GM06990 (cell line): Measurements from ENCODE around the gene CABP1.

Experiments used
- DNase-seq: peaks from one replicate; pipeline ENCODE4 v3.0.0-alpha.2; 2011; ENCODE audit not compliant: insufficient read length; ENCODE audit errors: extremely low read depth
- H3K27me3 ChIP-seq: replicated peaks from 2 replicates; pipeline ENCODE4 v1.6.0; 2011; ENCODE audit warnings: low read length; ENCODE audit not compliant: control insufficient read depth, insufficient read depth
- H3K36me3 ChIP-seq: 2 replicates; pipeline ENCODE4 v1.5.1; 2011; ENCODE audit warnings: low read length; ENCODE audit not compliant: control insufficient read depth, insufficient read depth
- H3K4me3 ChIP-seq: replicated peaks from 2 replicates; pipeline ENCODE4 v1.5.1; 2011; ENCODE audit warnings: low read depth, mild to moderate bottlenecking, control low read depth, low read length
- TF ChIP-seq, protein P1 (sequence below): IDR thresholded peaks from 2 replicates; pipeline ENCODE4 v1.5.1; 2011; ENCODE audit warnings: low read length, control low read depth, mild to moderate bottlenecking, inconsistent platforms; ENCODE audit not compliant: insufficient read depth, poor library complexity, severe bottlenecking

Gene CABP1

DNA sequence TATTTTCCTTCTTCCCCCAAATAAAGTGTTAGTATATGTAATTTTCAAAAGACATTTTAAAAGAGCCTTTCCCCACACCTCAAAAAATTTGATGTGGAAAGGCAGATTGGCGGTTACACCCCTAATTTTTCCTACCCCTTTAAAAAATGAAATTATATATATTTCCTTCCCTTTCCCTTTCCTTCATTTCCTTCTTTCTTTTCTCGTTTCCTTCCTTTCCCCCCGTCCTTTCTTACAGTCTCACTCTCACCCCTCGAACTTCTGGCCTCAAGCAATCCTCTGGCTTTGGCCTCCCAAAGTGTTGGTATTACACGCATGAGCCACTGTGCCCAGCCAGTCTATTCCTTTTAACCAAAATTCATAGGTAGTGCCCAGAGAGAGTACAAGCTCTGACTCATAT, 65.6 kb downstream of the CABP1 start:
- TF ChIP-seq, protein P1, sequence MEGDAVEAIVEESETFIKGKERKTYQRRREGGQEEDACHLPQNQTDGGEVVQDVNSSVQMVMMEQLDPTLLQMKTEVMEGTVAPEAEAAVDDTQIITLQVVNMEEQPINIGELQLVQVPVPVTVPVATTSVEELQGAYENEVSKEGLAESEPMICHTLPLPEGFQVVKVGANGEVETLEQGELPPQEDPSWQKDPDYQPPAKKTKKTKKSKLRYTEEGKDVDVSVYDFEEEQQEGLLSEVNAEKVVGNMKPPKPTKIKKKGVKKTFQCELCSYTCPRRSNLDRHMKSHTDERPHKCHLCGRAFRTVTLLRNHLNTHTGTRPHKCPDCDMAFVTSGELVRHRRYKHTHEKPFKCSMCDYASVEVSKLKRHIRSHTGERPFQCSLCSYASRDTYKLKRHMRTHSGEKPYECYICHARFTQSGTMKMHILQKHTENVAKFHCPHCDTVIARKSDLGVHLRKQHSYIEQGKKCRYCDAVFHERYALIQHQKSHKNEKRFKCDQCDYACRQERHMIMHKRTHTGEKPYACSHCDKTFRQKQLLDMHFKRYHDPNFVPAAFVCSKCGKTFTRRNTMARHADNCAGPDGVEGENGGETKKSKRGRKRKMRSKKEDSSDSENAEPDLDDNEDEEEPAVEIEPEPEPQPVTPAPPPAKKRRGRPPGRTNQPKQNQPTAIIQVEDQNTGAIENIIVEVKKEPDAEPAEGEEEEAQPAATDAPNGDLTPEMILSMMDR = no peak
- no peaks in the 10 kb centered on the region for H3K27me3 ChIP-seq

DNA sequence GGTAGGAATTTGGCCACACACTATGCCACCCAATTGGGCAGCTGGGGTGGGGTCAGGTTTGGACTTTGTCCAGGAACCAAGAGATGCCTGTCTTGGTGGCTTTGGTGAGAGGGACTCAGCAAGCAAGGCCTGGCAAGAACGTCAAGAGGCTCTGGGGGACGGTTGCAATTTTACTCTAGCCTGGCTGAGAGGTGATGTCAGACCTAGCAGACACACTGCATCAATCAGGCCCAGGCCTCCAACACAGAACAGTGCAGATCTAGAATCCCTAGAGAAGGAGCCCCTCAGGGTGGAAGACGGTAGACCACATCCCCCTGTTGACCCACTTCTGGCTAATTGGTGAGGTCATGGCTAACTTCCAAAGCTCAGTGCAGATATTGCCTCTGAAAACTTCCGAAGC, 68.2 kb downstream of the CABP1 start:
- no peak for DNase-seq
- Histone ChIP-seq H3K36me3 (peaks cover 2% of the 10 kb centered on the region), H3K4me3 (no peak overlapping the region), H3K27me3 (no peaks in the 10 kb centered on the region)
- TF ChIP-seq, protein P1 = no peak

More for the DNA sequence above, 65.6 kb downstream of the CABP1 start:
- Histone ChIP-seq H3K4me3 (no peak overlapping the region), H3K36me3 (peaks cover 2% of the 10 kb centered on the region)
- no peak for DNase-seq

DNA sequence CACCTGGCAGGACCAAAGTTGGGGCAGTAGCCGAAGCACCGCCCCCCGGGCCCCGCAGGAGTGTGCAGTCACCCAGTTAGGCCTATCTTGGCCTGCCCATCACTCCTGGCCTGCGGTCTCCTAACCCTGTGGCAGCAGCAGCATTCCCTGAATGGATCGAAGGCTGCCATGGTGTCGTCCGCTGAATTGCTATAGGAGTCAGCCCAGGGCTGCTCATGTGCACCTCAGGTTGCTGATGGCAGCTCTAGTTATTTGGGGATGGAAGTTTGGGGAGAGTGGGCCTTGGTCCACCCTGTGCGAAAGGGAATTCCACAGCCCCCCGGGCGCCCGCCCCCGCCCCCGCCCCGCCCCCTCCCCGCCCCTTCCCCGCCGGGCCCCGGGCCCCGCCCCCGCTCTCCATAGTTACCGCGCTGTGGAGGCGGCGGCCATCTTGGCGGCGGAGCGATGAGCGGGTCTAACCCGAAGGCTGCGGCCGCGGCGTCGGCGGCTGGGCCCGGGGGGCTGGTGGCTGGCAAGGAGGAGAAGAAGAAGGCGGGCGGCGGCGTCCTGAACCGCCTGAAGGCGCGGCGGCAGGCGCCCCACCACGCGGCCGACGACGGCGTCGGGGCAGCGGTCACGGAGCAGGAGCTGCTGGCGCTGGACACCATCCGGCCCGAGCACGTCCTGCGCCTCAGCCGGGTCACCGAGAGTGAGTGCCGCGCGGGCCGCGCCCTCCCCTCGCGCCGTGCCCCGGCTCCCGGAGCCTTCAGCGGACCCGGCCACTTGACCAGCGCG, 69.8 kb downstream of the CABP1 start, which contains the start of gene UNC119B:
Gene UNC119B, plus strand, starts transcription at position 428 of the 774 bp plus-strand sequence. Its CDS starts 17 bp downstream, at position 445.
- peak; percentile 68 for DNase-seq
- Histone ChIP-seq H3K36me3 (peaks cover 6% of the 10 kb centered on the region), H3K4me3 (peak within 1 kb of the TSS; percentile 90), H3K27me3 (no peaks in the 10 kb centered on the region)
- TF ChIP-seq, protein P1 = no peak

DNA sequence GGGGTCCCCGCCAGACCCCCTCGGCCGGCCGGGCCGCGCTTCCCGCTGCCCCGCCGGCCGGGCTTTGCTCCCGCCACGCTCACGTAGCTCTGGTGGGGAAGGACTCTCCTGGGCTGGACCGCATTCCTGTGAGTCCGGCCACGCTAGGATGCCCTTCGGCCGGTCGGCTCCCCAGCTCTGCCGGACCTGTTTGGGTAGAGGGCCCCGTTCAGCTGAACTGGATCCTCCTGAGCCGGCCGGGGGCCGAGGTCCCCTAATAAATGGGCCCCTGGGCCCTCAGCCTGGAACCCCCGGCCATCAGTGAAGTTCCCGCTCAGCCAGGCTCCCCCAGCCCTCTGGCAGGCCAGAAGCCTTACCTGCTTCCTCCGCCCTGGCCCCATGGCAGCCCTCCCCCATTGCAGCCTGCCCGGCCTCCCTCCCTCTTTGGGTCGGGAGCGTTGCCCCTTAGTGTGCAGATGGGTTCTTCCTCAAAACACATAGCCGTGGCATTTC, 70.4 kb downstream of the CABP1 start:
- Histone ChIP-seq H3K4me3 (peak overlapping the region; percentile 90), H3K36me3 (peaks cover 6% of the 10 kb centered on the region), H3K27me3 (no peaks in the 10 kb centered on the region)
- peak; percentile 39 for DNase-seq
- TF ChIP-seq, protein P1 = no peak

DNA sequence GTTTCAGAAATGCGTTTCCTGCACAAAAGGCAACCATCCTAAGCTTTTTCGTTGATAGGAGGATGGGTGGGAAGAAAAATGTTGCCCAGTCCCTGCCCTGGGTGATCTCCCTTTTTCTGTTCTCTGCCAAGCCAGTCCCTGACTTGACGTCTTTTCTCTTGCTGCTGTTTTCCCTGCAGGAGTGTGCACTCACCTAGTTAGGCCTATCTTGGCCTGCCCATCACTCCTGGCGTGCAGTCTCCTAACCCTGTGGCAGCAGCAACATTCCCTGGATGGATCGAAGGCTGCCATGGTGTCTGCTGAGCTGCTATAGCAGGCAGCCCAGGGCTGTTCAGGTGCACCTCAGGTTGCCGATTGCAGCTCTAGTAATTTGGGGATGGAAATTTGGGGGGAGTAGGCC, 71.0 kb downstream of the CABP1 start:
- no peak for DNase-seq

More for the DNA sequence above, 71.0 kb downstream of the CABP1 start:
- TF ChIP-seq, protein P1 = no peak
- Histone ChIP-seq H3K4me3 (peak overlapping the region; percentile 90), H3K27me3 (no peaks in the 10 kb centered on the region), H3K36me3 (peaks cover 8% of the 10 kb centered on the region)
